HG02623 (cell line): Measurements from ENCODE around the gene CAPN10.
A peak's percentile ranks its signal among the peaks of the same experiment; 100 is the strongest.

Experiments used
- ATAC-seq: cut with Tn5 transposase; IDR thresholded peaks from one replicate; pipeline ENCODE4 v1.9.1; 2021; ENCODE audit warnings: moderate library complexity; ENCODE audit not compliant: unreplicated experiment

Gene CAPN10

DNA sequence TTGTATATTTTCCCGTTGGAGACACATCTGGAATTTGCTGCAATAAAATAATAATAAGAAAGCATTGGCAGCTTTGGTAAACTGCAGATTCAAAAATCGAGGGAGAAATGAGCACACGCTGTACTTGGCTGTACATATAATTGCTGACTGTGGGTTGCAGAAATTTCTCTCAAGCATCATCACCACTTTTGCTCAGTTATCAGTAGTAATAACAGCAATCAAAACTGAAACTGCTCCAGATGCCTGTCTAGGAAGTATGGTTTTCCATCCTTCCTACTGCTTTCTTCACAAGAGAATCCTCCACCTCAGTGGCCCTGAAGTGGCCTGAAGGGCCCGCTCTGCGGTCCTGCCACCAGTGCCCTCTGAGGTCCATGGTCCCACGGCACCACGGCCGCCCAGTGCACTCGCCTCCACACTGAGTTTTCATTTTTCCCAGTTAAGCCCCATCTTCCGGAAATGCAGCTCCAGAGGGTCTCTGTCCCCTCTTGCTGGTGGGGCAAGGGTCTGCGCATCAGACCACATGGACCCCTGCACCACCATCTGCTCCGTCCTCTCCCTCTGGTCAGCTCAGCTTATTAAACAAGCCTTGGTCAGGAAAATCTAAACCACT lies 22.5 kb upstream of the CAPN10 start:
- ATAC-seq = no peak

- no peak for ATAC-seq
Measured at GRCh38 chr2:240564561-240565332, 21.8 kb upstream of the CAPN10 start.

- peak; percentile 19 for ATAC-seq
Measured at GRCh38 chr2:240565333-240566202, 21.0 kb upstream of the CAPN10 start.

DNA sequence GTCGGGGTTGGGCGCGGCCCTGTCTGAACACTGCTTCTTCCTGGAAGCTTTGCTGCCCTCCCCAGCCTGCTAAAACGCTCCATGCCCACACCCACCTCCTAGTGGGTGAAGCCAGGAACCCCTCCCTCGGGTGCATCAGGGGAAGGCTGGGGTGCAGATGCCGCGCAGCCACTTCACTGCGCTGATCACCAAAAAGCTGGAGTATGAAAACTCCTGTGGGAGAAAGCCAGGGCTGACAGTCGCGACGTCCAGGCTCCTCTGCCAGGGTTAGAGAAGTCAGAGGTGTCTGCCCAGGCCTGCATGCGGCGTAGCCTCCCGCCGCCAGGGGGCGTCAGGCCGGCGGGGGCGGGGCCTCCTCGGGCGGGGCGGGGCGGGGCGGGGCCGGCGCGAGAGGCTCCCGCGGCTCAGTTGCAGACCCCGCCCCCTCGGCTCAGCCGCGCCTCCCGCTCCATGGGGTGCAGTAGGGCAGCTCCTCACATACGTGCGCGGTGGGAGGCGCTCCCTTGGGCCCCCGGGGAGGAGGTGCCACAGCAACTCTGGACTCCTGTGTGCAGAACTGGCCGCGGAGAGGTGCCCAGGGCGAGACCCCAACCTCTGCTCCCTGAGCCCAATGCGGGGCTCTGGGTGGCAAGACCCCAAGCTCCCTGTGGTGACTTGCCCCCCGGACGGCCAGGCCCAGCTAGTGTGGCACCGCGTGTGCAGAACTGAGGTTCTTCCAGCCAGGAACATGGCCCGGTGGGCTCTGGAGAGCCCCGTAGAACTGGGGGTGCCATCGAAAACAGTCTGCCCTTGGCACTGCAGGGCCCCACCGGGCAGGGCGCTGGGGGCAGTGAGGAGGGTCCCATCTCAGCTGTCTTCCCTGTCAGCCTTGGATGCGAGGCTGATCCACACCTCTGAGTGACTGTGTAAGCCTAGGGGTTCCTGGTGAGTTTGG lies 20.1 kb upstream of the CAPN10 start:
- ATAC-seq = peak; percentile 39

DNA sequence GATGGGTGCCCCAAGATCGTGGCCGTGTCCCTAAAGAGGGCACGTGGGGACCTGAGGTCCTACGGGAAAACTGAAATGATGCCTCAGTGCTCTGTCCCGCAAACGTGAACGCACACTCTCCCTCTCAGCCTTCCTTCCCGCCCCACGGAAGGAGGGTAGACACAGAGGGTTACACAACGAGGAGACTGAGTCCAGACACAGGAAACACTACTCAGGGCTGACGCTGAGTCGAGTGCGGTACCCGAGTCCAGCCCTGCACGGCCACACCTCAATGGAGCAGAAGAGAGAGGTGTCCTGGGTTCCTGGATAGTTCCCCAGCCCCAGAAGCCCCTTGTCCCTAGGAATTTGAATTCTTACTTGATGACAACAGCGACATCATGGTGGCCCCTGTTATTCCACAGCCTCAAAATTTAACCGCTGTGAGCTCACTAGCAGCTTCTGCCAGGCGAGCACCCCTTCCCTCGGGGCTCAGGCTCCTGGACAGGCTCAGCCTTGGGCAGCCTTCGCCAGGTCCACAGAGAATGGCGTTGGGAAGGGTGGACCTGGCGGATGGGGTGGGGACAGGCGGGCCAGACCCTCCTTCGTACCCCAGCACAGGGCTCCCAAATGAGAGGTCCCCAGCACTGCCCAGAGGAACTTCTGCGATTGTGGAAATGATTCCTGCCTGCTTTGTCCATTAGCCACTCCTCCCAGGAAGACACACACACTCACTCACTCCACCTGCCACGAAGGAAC lies 19.2 kb upstream of the CAPN10 start:
- ATAC-seq = no peak

DNA sequence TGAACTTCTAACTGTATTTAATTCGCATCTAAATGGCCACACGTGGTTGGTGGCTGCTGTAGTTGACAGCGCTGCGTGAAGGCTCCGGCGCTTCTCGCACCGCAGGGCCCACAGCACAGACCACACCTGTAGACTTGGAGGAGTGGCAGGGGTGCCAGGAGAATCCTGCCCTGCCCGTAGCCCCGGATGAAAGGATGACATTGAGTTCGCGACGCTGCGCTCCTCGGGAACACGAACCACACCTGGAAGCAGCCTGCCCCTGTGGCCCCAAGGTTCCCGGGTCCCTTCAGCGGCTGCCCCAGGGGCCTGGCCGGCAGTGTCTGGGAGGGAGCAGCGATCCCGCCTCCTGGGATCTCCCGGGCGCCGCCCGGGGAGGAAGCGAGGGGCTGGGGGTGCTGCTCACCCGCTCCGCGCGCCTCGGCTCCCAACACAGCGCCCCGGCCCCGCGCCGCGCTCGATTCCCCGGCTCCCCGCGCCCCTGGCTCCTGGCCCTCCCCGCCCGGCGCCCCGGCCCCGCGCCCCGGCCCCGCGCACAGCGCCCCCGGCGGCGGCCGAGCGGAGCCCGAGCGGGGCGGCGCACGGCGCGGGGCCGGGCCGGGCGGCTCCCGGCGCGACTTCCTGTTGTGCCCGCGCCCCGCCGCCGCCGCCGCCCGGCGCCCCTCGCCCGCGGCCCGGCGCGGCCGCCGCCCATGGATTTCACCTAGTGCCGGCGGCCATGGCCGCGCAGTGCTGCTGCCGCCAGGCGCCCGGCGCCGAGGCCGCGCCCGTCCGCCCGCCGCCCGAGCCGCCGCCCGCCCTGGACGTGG lies 18.5 kb upstream of the CAPN10 start, which contains the start of gene RNPEPL1:
RNPEPL1 (plus strand) TSS at position 613 of the 806 bp plus-strand sequence; CDS start at position 716, 103 bp downstream.
- peak; percentile 32 for ATAC-seq

- peak; percentile 14 for ATAC-seq
Measured at GRCh38 chr2:240568678-240569522, 17.6 kb upstream of the CAPN10 start.

DNA sequence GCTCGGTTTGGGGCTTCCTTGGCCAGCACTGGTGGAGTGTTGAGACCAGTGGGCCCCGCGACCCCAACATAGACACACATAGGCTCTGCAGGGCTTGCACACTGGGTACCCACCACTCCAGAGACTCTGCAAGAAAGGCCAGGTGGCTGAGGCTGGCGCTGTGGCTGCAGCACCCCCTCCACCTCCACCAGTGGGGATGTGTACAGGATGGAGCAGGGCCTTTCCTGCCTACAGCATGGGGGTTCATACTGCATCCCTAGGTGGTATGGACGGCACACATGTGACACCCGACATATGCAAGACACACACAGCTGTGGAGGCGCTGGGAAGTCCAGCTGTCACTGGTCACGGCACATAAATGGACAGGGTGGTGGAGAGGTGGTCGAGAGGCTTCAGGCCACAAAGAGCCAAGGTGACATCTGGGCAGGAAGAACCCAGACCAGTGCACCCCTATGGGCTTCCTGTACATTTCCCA lies 17.0 kb upstream of the CAPN10 start:
- no peak for ATAC-seq

- ATAC-seq = no peak
Measured at GRCh38 chr2:240569998-240570530, 16.5 kb upstream of the CAPN10 start.

DNA sequence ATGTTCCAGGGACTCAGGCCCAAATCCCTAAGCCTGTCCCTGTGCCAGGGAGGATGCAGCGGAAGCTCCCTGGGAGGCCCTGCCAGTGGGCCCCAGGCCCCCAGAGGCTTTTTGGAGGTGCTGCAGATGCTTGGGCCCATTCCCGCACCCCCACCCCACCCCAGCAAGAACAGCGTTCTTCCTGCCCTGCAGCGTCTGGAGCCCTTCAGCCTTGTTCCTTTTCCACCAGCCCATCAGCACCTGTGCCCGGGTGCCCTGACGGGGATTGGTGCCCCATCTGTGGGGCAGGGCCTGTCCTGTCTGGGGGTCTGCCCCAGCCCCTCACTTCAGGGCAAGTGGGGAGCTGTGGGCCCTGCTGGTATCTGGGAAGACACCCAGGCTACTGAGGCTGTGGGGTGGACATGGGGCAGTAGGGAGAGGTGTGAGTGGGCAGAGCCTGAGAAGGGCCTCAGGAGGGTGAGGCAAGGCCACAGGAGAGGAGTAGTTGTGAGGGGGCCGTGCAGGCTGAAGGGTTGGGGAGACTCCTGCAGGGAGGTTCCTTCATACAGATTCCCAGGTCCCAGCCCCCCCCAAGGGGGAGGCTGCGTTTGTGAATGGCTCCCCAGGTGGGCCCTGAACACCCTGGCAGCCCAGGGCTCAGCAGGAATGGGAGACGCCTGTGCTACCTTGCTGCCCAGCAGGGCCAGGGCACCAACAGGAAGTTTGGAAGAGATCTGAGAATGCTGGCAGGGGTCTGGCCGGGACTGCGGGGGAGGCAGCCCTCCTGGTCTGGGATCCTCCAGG lies 15.8 kb upstream of the CAPN10 start:
- no peak for ATAC-seq

- ATAC-seq = no peak
Measured at GRCh38 chr2:240571314-240571973, 15.1 kb upstream of the CAPN10 start.

DNA sequence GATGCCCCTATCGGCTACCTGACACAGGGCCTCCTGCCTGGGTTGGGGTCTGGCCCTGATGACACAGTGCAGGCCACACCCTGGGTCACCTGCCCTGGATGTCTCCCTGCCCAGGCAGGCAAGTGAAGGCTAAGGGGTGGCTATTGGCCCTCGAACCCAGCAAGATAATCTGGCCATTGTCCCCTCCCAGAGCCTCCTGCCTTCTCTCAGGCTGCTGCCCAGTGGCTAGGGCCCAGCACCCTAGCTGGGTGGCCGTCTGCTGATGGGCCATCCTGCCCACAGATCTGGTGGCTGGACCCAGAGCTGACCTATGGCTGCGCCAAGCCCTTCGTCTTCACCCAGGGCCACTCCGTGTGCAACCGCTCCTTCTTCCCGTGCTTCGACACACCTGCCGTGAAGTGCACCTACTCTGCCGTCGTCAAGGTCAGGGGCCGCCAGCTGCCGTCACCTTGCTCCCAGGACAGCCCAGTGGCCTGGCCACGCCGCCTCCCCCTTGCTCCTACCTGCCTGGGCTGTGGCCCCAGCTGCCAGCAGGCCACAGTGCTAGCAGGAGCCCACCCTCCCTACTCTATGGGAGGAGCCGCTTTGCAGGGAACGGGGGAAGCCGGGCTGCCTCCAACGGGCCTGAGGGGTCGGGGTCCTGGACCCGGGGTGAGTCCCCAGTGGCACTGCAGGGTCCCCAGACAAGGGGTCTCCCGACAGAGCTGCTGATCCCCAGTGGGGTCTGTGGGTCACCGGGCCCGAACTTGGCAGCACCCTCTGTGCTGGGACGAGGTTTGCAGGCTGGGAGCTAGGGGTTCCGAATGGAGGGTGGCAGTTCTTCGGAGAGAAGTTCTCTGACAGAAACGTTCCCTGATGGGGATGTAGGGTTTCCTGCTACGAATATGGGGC lies 14.1 kb upstream of the CAPN10 start:
- ATAC-seq = no peak

DNA sequence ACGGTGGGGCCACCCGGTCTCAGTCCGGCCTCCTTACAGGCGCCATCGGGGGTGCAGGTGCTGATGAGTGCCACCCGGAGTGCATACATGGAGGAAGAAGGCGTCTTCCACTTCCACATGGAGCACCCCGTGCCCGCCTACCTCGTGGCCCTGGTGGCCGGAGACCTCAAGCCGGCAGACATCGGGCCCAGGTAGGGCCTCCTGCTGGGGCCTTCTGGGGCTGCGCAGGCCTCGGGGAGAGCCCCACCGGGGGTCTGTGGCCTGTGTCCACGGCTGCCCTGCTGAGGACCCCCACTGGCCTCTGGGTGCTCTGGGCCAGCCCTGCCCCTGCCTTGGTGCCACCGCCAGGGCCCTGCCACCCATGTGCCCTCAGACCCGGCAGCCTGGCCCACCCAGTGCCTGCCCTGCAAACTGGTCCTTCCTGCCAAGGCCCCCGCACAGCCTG lies 13.4 kb upstream of the CAPN10 start:
- no peak for ATAC-seq

DNA sequence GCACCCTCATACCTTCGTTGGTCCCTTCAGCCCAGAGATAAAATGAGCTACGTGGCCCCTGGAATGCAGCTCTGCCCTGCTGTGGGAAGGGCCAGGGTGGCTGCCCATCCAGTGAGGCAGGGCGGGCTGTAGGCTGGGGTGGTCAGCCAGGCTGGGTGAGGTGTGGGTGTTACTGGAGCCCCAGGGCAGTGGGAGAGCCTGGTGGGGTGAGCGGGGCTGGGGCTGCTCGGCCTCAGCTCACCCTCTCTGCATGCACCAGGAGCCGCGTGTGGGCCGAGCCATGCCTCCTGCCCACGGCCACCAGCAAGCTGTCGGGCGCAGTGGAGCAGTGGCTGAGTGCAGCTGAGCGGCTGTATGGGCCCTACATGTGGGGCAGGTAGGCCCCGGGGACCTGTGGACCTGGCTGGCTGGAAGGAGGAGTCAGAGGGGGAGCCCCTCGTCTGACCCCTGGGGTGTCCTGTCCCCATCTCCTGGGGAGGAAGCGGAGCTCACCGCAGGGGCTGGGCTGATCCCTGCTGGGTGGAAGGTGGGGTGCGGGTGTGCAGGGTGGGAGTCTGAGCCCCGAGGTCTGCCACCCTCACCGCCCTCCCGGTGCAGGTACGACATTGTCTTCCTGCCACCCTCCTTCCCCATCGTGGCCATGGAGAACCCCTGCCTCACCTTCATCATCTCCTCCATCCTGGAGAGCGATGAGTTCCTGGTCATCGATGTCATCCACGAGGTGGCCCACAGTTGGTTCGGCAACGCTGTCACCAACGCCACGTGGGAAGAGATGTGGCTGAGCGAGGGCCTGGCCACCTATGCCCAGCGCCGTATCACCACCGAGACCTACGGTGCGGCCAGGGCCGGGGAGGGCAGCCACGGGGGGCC lies 12.8 kb upstream of the CAPN10 start:
- ATAC-seq = no peak
